H9 (cell line): Measurements from ENCODE around the gene SKAP1. TPM values are rescaled to one million over a fixed set of nuclear protein-coding genes. Genes with fewer than 3 reads are reported as not detected.

Source experiments
- DNase-seq: peaks from one replicate; pipeline ENCODE4 v3.0.0-alpha.2; 2017
- H2AFZ ChIP-seq: one replicate; pipeline ENCODE4 v1.6.1; 2013; ENCODE audit warnings: mild to moderate bottlenecking, low read length, control low read depth, moderate library complexity
- H2AK5ac ChIP-seq: 2 replicates; pipeline ENCODE4 v1.6.1; 2013; ENCODE audit warnings: low read length, control low read depth, mixed read lengths; ENCODE audit not compliant: insufficient read length
- H2BK120ac ChIP-seq: one replicate; pipeline ENCODE4 v1.6.1; 2013; ENCODE audit warnings: low read depth, mild to moderate bottlenecking, low read length, control low read depth, inconsistent platforms; ENCODE audit not compliant: poor library complexity, severe bottlenecking
- H2BK12ac ChIP-seq: 2 replicates; pipeline ENCODE4 v1.6.1; 2013; ENCODE audit warnings: low read length, control low read depth, mixed read lengths, low read depth; ENCODE audit not compliant: insufficient read length
- H2BK15ac ChIP-seq: 2 replicates; pipeline ENCODE4 v1.6.1; 2013; ENCODE audit warnings: low read depth, low read length, control low read depth
- H2BK20ac ChIP-seq: one replicate; pipeline ENCODE4 v1.6.1; 2013; ENCODE audit warnings: low read depth, mild to moderate bottlenecking, low read length, control low read depth, inconsistent platforms; ENCODE audit not compliant: poor library complexity, severe bottlenecking
- H2BK5ac ChIP-seq: 2 replicates; pipeline ENCODE4 v1.6.1; 2013; ENCODE audit warnings: low read length, control low read depth, mixed read lengths; ENCODE audit not compliant: insufficient read length
- H3K14ac ChIP-seq: 2 replicates; pipeline ENCODE4 v1.6.1; 2013; ENCODE audit warnings: low read length, control low read depth; ENCODE audit not compliant: insufficient read depth
- H3K18ac ChIP-seq: 2 replicates; pipeline ENCODE4 v1.6.1; 2013; ENCODE audit warnings: low read depth, mild to moderate bottlenecking, mixed read lengths, low read length, control low read depth; ENCODE audit not compliant: insufficient read length
- H3K23ac ChIP-seq: 2 replicates; pipeline ENCODE4 v1.6.1; 2013; ENCODE audit warnings: low read length, control low read depth, mixed read lengths, low read depth; ENCODE audit not compliant: insufficient read length
- H3K23me2 ChIP-seq: 2 replicates; pipeline ENCODE4 v1.6.1; 2013; ENCODE audit warnings: low read depth, mild to moderate bottlenecking, mixed read lengths, low read length, control low read depth; ENCODE audit not compliant: insufficient read length, poor library complexity, severe bottlenecking
- H3K27ac ChIP-seq: 2 replicates; pipeline ENCODE4 v1.5.1; 2013; ENCODE audit warnings: low read length, control low read depth, mixed read lengths, low read depth; ENCODE audit not compliant: insufficient read length
- H3K27me3 ChIP-seq: 2 replicates; pipeline ENCODE4 v1.6.1; 2013; ENCODE audit warnings: low read length, control low read depth, inconsistent platforms; ENCODE audit not compliant: insufficient read depth
- H3K4ac ChIP-seq: 2 replicates; pipeline ENCODE4 v1.6.1; 2013; ENCODE audit warnings: low read depth, mild to moderate bottlenecking, control low read depth, inconsistent platforms, low read length, moderate library complexity
- H3K4me1 ChIP-seq: 2 replicates; pipeline ENCODE4 v1.6.1; 2013; ENCODE audit warnings: low read length, control low read depth, inconsistent platforms; ENCODE audit not compliant: insufficient read depth
- H3K4me2 ChIP-seq: 2 replicates; pipeline ENCODE4 v1.6.1; 2013; ENCODE audit warnings: low read length, control low read depth, mixed read lengths; ENCODE audit not compliant: insufficient read length, insufficient read depth
- H3K56ac ChIP-seq: 2 replicates; pipeline ENCODE4 v1.6.1; 2013; ENCODE audit warnings: low read depth, mild to moderate bottlenecking, mixed read lengths, low read length, control low read depth; ENCODE audit not compliant: insufficient read length
- H3K79me1 ChIP-seq: 2 replicates; pipeline ENCODE4 v1.6.1; 2013; ENCODE audit warnings: low read depth, mild to moderate bottlenecking, moderate library complexity, low read length, control low read depth, inconsistent platforms; ENCODE audit not compliant: insufficient read depth, poor library complexity, severe bottlenecking
- H3K79me2 ChIP-seq: 2 replicates; pipeline ENCODE4 v1.6.1; 2013; ENCODE audit warnings: low read length, control low read depth, inconsistent platforms; ENCODE audit not compliant: insufficient read depth
- H3K9ac ChIP-seq: 2 replicates; pipeline ENCODE4 v1.6.1; 2013; ENCODE audit warnings: low read length, control low read depth, mixed read lengths; ENCODE audit not compliant: insufficient read length; ENCODE audit errors: extremely low read depth
- H3K9me3 ChIP-seq: one replicate; pipeline ENCODE4 v1.6.1; 2013; ENCODE audit warnings: low read depth, low read length, inconsistent platforms; ENCODE audit not compliant: control insufficient read depth
- H3T11ph ChIP-seq: one replicate; pipeline ENCODE4 v1.6.1; 2013; ENCODE audit warnings: mild to moderate bottlenecking, low read length, control low read depth, inconsistent platforms
- H4K20me1 ChIP-seq: one replicate; pipeline ENCODE4 v1.6.1; 2013; ENCODE audit not compliant: control insufficient read depth, insufficient read length, insufficient read depth
- H4K5ac ChIP-seq: 2 replicates; pipeline ENCODE4 v1.6.1; 2013; ENCODE audit warnings: low read depth, mild to moderate bottlenecking, mixed read lengths, low read length, control low read depth; ENCODE audit not compliant: insufficient read length
- H4K8ac ChIP-seq: replicated peaks from 2 replicates; pipeline ENCODE4 v1.6.1; 2013; ENCODE audit warnings: low read length, control low read depth, mixed read lengths, low read depth; ENCODE audit not compliant: insufficient read length
- H4K91ac ChIP-seq: 2 replicates; pipeline ENCODE4 v1.6.1; 2013; ENCODE audit warnings: low read depth, mild to moderate bottlenecking, moderate library complexity, mixed read lengths, low read length, control low read depth; ENCODE audit not compliant: insufficient read length
- H3K27ac Mint-ChIP-seq, 3 experiments: 2 replicates in 2 of 3; 3 replicates in 1 of 3; pipeline ENCODE4 v1.8.0; 2020 to 2021; ENCODE audit warnings: mixed read lengths in 3 of 3, mild to moderate bottlenecking in 1 of 3, moderate library complexity in 1 of 3
- H3K27me3 Mint-ChIP-seq: 2 replicates; pipeline ENCODE4 v1.8.0; 2021; ENCODE audit warnings: low read depth, mild to moderate bottlenecking, moderate library complexity, mixed read lengths
- H3K36me3 Mint-ChIP-seq, 3 experiments: 2 replicates in 2 of 3; 3 replicates in 1 of 3; pipeline ENCODE4 v1.8.0; 2020 to 2021; ENCODE audit warnings: low read depth in 3 of 3, mixed read lengths in 3 of 3; ENCODE audit not compliant: insufficient read depth in 1 of 3
- H3K4me1 Mint-ChIP-seq, 2 experiments: 2 replicates each; pipeline ENCODE4 v1.8.0; 2020; ENCODE audit warnings: mixed read lengths in 2 of 2
- H3K4me3 Mint-ChIP-seq, 2 experiments: 2 replicates in 1 of 2; 3 replicates in 1 of 2; pipeline ENCODE4 v1.8.0; 2020 to 2021; ENCODE audit warnings: mild to moderate bottlenecking in 2 of 2, mixed read lengths in 2 of 2, moderate library complexity in 1 of 2
- H3K9me3 Mint-ChIP-seq, 2 experiments: 2 replicates in 1 of 2; 3 replicates in 1 of 2; pipeline ENCODE4 v1.8.0; 2020; ENCODE audit warnings: mild to moderate bottlenecking in 2 of 2, mixed read lengths in 2 of 2, moderate library complexity in 1 of 2
- WGBS: extraction: QIAGEN DNeasy Blood & Tissue Kit; methylation state at CpG from one replicate; pipeline ENCODE4 v1.1.7; 2013; ENCODE audit warnings: missing lambda C conversion rate, low lambda C conversion rate, mixed read lengths; ENCODE audit not compliant: insufficient read length; ENCODE audit errors: extremely low coverage; 5-methylcytosine and 5-hydroxymethylcytosine counted together
- total RNA-seq: library from RNA; stranded (reverse); gene quantifications from 2 replicates; pipeline ENCODE4 v1.2.1, GENCODE V29; 2021
- TF ChIP-seq, protein P1 (sequence below): fragments of 200-600 bp; sonication (generic); conservative IDR thresholded peaks from 3 replicates; pipeline ENCODE4 v1.8.0; 2021; ENCODE audit warnings: antibody characterized with exemption, mild to moderate bottlenecking

The SKAP1 gene
- total RNA-seq, 1 experiment from 2014 or later, result not detected

DNA sequence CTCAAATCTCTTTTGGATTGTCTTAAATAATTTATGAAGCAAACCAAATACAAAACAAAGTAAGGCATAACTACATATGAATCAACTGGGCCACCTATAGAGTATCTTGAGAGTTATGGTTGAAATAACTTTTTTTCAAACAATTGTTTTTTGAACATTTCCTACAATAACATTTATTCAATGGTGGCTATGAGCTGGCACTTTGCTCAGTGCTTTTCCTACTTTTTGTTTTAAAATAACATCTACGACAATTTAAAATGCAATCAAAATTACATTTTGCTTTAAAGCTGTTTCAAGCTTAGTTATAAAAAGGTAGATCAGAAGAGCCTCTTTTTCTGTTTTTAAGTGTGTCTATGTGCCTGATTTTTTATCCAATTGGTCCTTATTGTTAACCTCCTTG is 238.7 kb downstream of the SKAP1 start:
- Mint-ChIP-seq H3K9me3 (no peaks in the 10 kb centered on the region), H3K36me3 (no peaks in the 10 kb centered on the region), H3K4me3 (no peak overlapping the region; a peak in 1 of 5 replicates), H3K27me3 (peaks cover 35% of the 10 kb centered on the region), H3K27ac (no peak overlapping the region), H3K4me1 (peaks cover 39 to 51% of the 10 kb centered on the region in 2 experiments)
- Histone ChIP-seq H2BK12ac (no peak overlapping the region), H4K20me1 (no peaks in the 10 kb centered on the region), H3K79me2 (no peaks in the 10 kb centered on the region), H2BK15ac (no peak overlapping the region), H4K8ac (no peak overlapping the region), H3K18ac (no peak overlapping the region), H3K4ac (no peak overlapping the region), H3K9ac (no peak overlapping the region), H4K91ac (no peak overlapping the region), H2AFZ (no peak overlapping the region), H2AK5ac (no peak overlapping the region), H3T11ph (no peak overlapping the region), H3K79me1 (no peaks in the 10 kb centered on the region), H3K23me2 (no peaks in the 10 kb centered on the region), H2BK120ac (no peak overlapping the region), H3K9me3 (no peaks in the 10 kb centered on the region), H3K27me3 (no peaks in the 10 kb centered on the region), H3K27ac (no peak overlapping the region), H3K14ac (no peak overlapping the region), H2BK20ac (no peak overlapping the region), H3K23ac (no peak overlapping the region), H3K4me1 (peaks cover 7% of the 10 kb centered on the region; the same call in 1 of the 2 replicates), H3K4me2 (no peak overlapping the region), H4K5ac (no peak overlapping the region), H2BK5ac (no peak overlapping the region), H3K56ac (no peak overlapping the region)
- TF ChIP-seq, protein P1, sequence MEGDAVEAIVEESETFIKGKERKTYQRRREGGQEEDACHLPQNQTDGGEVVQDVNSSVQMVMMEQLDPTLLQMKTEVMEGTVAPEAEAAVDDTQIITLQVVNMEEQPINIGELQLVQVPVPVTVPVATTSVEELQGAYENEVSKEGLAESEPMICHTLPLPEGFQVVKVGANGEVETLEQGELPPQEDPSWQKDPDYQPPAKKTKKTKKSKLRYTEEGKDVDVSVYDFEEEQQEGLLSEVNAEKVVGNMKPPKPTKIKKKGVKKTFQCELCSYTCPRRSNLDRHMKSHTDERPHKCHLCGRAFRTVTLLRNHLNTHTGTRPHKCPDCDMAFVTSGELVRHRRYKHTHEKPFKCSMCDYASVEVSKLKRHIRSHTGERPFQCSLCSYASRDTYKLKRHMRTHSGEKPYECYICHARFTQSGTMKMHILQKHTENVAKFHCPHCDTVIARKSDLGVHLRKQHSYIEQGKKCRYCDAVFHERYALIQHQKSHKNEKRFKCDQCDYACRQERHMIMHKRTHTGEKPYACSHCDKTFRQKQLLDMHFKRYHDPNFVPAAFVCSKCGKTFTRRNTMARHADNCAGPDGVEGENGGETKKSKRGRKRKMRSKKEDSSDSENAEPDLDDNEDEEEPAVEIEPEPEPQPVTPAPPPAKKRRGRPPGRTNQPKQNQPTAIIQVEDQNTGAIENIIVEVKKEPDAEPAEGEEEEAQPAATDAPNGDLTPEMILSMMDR, result no peak
- DNase-seq, result no peak
- no CpG with 5 or more reads among the region's 1 CpG for WGBS
